ENCODE results near the gene GRN.
A peak's percentile ranks its signal among the peaks of the same experiment; 100 is the strongest.
"Not testable (repeated sequence)": the region's sequence is repeated elsewhere in the genome, so short reads cannot be mapped to it uniquely, and the experiment has no call there.

The GRN gene

GRCh38 chr17:44362949-44363612, 18.0 kb downstream of the GRN start:
- peak; percentile 31 for DNase-seq

- DNase-seq = peak; percentile 75
Measured at GRCh38 chr17:44363613-44364159, 18.6 kb downstream of the GRN start, which contains the start of gene FAM171A2. Gene FAM171A2 (minus strand): TSS chr17:44363853. CDS start chr17:44363714, 139 bp downstream.

GRCh38 chr17:44365051-44365450, 19.9 kb downstream of the GRN start:
- not testable (repeated sequence) for DNase-seq

- DNase-seq = no peak
Measured at GRCh38 chr17:44367231-44367979, 22.3 kb downstream of the GRN start.

GRCh38 chr17:44368391-44369243, 23.5 kb downstream of the GRN start:
- not testable (repeated sequence) for DNase-seq

GRCh38 chr17:44369414-44370023, 24.4 kb downstream of the GRN start:
- not testable (repeated sequence) for DNase-seq

GRCh38 chr17:44372036-44372435, 26.9 kb downstream of the GRN start:
- no peak for DNase-seq

GRCh38 chr17:44374306-44375195, 29.4 kb downstream of the GRN start:
- DNase-seq = no peak

GRCh38 chr17:44375196-44376017, 30.3 kb downstream of the GRN start:
- DNase-seq = no peak

- DNase-seq = no peak
Measured at GRCh38 chr17:44376124-44376523, 31.0 kb downstream of the GRN start.

- DNase-seq = no peak
Measured at GRCh38 chr17:44376779-44377178, 31.7 kb downstream of the GRN start.

- no peak for DNase-seq
Measured at GRCh38 chr17:44378171-44378705, 33.1 kb downstream of the GRN start.

GRCh38 chr17:44379887-44380286, 34.8 kb downstream of the GRN start:
- no peak for DNase-seq

- no peak for DNase-seq
Measured at GRCh38 chr17:44380767-44381166, 35.7 kb downstream of the GRN start.

GRCh38 chr17:44381810-44382305, 36.8 kb downstream of the GRN start:
- no peak for DNase-seq

GRCh38 chr17:44382917-44383316, 37.8 kb downstream of the GRN start:
- DNase-seq = no peak

GRCh38 chr17:44383363-44383762, 38.3 kb downstream of the GRN start:
- DNase-seq = no peak

GRCh38 chr17:44383861-44384260, 38.8 kb downstream of the GRN start:
- no peak for DNase-seq

GRCh38 chr17:44384281-44384822, 39.2 kb downstream of the GRN start:
- DNase-seq = no peak

GRCh38 chr17:44384823-44385286, 39.8 kb downstream of the GRN start:
- DNase-seq = no peak

Measured in activated naive CD4-positive, alpha-beta T cell treated with anti-CD3 and anti-CD28 coated beads, Interleukin-2, amount 50 U/mL, for 16 hours (primary cell).